Suppressor macrophage treated with lipopolysaccharide for 1 hour (primary cell): ENCODE results near the gene MED7.
A peak's percentile ranks its signal among the peaks of the same experiment; 100 is the strongest.

Experiments
- DNase-seq, 3 donors: peaks; one replicate each; pipeline ENCODE4 v3.0.0-alpha.2; 2020 to 2022

Gene MED7

GRCh38 chr5:157100140-157100679 is 42.5 kb downstream of the MED7 start:
- DNase-seq, result peak; percentile 80 to 96 (median 93)

GRCh38 chr5:157088342-157088990 is 54.2 kb downstream of the MED7 start:
- DNase-seq, result no peak
